ENCODE data around the gene MAN1A1. TPM values are rescaled to one million over a fixed set of nuclear protein-coding genes. Genes with fewer than 3 reads are reported as not detected.
"Not testable (repeated sequence)": the region's sequence is repeated elsewhere in the genome, so short reads cannot be mapped to it uniquely, and the experiment has no call there.

MAN1A1 gene
- total RNA-seq, 1 donor from 2014 or later = 18.3 TPM

DNA sequence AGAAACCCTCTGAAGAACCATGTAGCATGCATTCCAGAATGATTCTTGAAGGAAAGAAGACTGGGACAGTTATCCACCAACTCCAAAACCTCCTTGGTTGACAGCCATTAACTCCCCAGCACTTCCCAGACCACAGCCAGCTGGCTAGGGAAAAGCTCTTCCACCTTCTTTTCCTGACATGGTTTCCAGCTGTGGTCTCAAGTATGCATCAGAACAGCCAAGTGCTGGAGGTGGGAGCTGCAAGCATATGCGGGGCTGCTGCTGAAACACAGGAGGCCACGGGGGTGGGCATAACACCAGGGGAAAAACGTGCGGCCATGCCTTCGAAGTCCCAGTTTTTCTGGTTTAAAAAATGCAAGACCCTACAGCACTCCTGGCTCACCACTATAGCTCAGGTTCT is 163.1 kb downstream of the MAN1A1 start:
- ATAC-seq (no peak), DNase-seq (no peak)
- intact Hi-C loops (cut with micrococcal nuclease) = no loop called here

DNA sequence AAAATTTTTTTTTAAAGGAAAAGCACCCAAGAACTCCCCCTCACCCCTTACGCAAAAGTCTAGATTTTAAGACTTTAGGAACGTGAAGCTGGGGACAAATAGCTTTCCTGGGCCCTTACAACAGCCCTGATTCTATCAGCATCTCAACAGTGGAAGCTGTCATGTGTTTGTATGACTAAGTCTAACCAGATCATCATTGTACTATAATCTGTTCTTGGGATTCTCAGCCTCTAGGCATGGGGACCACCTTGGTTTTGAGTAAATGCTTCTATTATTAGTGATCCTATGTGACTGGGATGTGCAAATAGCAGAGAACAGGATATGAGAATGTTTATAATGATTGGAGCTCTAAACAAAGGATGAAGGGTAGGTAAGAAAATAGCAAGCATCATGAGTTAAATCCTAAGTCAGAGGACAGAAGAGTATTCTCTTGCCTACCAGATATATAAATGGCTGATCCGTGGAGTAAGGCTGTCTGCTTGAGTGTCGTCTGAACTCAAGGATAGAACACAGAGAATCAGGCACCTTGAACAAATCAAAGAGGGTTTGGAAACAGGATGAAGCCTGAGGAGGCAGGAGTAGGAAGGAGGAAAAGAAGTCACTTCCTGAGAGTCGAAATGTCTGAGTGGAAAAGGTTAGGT is 165.4 kb downstream of the MAN1A1 start:
- intact Hi-C loops (cut with micrococcal nuclease) = no loop called here
- ATAC-seq (no peak), DNase-seq (no peak)

DNA sequence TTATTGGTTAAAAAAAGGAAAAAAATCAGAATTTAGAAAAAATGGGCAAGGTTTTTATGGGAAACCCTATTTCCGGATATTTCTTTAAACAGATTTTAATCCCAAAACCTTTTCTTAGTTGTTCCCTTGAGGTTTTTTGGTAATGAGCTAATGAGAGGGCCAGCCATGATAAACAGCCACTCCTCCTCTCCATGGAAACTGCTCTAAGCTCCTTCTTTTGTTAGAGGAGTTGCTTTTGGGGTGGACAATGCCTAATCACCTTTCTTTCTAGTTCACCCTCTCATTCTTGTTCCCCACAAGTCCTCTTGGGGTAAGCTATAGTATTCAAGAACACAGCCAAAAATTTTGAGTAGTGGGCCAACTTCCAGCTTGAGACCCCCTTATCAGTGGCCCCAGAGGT is 166.1 kb downstream of the MAN1A1 start:
- ATAC-seq = no peak
- intact Hi-C loops (cut with micrococcal nuclease) = no loop called here
- DNase-seq = no peak

DNA sequence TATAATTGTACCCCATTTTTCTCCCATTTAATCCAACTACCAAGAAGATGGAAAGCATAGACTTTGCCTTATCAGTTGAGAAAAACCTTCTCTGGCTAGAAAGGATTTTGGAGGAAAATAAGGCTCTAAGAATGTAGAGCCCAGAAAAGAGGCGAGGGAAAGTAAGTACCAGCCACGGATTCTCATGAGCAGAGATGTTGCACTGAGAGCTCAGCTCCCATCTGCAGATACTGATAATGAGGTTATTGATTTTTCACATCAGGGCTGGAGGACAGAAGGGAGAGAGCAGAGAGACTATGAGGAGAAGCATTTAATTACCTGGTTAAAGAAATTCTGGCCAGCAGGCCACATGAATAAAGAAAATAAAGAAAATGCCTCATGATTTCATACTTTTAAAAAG is 166.7 kb downstream of the MAN1A1 start:
- intact Hi-C loops (cut with micrococcal nuclease) = no loop called here
- DNase-seq (no peak), ATAC-seq (no peak)

DNA sequence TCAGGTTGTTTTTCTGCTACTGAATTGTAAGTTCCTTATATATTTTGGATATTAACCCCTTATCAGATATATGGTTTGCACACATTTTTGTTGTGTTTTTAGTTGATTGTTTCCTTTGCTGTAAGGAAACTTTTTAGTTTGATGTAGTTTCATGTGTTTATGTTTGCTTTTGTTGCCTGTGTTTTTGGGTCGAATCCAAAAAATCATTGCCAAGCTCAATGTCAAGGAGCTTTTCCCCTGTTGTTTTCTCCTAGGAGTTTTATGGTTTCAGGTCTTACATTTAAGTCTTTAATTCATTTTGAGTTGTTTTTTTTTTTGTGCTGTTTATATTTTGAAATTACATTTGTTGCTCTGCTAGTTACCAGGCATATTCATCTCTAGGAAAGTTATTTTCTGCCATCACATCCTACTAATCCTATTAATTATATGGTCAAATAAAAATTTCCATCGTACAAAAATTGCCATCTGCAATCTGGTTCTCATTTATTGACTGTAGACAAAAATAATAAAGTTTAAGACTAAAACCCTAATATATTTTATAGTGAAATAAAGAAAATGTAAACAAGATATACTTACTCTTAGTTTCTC is 167.3 kb downstream of the MAN1A1 start:
- DNase-seq (no peak), ATAC-seq (no peak)
- intact Hi-C loops (cut with micrococcal nuclease) = no loop called here

DNA sequence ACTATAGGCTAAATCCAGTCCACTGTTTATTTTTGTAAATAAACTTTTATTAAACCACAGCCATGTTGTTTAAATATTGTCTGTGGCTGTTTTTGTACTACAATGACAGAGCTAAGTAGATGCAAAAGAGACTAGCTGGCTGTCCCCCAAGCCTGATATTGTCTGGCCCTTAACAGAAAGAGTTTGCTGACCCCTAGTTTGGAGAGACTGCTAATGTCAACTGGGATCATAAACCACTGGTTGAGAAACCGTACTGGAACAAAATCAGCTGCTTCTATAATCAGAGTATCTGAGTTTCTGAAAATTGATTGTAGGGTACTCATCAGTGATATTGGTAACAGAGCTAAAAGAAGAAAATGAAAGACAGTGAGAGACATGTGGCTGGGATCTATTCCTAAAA is 168.5 kb downstream of the MAN1A1 start:
- no peak for ATAC-seq
- intact Hi-C loops (cut with micrococcal nuclease) = no loop called here

DNA sequence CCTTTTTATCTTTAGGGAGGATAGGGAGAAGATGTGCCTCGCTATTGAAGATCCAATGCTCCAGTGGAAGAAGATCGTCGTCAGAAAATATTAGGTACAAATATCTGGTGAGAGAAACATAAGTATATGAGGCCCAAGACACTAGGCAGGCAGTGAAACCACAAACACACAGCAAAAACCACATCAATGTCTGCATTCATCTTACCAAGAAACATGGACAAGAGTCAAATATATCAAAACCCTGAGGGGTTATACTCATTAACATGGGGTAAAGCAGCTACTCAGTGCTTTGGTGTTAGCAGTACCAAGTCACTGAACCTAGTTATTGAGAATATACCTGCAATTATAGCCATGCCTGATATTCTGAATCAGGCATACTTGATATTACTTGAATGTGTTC is 169.7 kb downstream of the MAN1A1 start:
- DNase-seq = no peak
- no peak for ATAC-seq
- intact Hi-C loops (cut with micrococcal nuclease) = no loop called here

More for the DNA sequence above, 168.5 kb downstream of the MAN1A1 start:
- no peak for DNase-seq

DNA sequence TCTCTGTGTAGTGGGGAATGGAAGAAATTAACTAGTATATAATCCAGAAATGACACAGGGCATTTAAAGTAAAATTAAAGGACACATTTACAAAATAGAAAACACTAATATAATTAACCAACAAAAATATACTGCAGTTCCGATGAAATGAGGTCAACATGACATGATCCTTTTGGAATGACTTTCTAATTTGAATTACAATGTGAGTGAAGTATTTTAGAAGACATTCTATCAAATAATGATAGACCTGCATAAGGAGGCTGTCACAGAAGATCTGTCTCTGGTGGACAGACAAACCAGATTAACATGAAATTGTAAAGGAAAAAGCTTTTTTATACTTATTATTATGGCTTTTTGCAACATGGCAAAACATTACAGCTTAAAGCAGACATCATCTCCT is 170.5 kb downstream of the MAN1A1 start:
- intact Hi-C loops (cut with micrococcal nuclease) = no loop called here
- no peak for ATAC-seq

DNA sequence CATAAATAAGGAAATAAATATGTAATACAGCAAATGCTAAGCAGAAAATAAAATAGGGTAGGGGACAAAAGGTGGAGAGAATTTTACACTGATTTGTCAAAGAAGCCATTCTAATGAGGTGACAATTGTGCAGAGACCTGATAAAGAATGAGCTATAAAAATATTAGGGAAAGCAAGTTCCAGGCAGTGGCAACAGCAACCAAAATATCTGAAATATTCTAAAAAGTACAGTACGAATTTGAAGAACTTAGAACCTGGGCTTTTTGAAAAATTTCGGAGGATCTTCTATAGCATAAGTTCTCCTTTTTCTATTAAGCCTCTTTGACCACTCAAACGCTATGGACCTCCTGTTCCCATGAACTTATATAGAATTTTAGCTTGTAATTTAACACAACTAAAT is 173.1 kb downstream of the MAN1A1 start:
- DNase-seq (no peak), ATAC-seq (no peak)
- intact Hi-C loops (cut with micrococcal nuclease) = no loop called here

More for the DNA sequence above, 170.5 kb downstream of the MAN1A1 start:
- no peak for DNase-seq

DNA sequence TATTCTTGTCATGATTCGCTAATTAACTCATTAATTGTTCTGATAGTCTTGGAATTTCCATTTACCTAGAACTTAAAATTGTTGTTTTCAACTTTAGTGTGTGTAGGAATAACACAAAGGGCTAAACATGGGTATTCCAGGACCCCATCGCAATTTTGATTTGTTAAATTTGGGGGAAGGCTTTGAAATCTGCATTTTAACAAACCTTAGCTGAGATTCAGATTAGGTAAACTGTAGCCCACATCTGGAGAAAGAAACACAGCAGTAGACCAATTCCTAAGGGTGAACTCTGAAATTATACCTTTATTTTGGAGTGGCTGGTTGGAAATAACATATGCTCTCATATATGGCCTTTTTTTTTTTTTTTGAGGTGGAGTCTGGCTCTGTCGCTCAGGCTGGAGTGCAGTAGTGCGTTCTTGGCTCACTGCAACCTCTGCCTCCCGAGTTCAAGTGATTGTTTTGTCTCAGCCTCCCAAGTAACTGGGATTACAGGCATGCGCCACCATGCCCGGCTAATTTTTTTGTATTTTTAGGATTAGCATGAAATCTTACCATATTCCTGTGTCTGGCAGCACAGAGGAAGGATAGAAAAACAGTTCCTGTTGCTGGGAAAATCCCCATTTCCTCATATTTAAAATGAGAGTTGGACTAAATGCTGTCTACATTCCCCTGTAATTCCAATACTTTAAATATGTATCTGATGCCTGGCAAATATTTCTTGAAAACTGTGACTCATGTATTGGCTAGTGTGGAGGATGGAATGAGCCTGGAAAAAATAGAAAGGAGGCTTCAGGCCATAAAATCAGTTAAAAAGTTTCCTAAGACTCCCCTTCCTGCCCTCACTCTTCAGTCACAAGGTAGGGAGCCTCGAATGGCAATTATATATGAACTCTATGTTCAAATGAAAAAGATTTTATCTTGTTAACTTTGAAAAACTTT is 174.4 kb downstream of the MAN1A1 start:
- intact Hi-C loops (cut with micrococcal nuclease) = no loop called here
- no peak for ATAC-seq
- DNase-seq = no peak

DNA sequence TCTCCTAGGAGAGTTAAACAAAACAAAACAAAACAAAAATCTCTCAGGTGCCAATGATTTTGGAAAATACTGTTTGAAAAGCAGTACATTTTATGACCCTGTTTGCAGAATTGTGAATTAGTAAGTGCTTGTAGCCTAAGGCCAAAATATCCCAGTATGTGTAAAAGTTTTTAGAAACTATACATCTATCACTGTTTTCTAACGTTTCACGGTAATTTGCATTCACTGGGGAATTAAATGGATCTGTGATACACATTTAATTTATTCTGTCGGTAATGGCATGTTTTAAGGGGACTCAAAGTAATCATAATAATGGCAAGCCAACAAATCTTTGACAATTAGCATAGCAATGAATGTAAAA is 175.5 kb downstream of the MAN1A1 start:
- DNase-seq (no peak), ATAC-seq (no peak)
- intact Hi-C loops (cut with micrococcal nuclease) = no loop called here

DNA sequence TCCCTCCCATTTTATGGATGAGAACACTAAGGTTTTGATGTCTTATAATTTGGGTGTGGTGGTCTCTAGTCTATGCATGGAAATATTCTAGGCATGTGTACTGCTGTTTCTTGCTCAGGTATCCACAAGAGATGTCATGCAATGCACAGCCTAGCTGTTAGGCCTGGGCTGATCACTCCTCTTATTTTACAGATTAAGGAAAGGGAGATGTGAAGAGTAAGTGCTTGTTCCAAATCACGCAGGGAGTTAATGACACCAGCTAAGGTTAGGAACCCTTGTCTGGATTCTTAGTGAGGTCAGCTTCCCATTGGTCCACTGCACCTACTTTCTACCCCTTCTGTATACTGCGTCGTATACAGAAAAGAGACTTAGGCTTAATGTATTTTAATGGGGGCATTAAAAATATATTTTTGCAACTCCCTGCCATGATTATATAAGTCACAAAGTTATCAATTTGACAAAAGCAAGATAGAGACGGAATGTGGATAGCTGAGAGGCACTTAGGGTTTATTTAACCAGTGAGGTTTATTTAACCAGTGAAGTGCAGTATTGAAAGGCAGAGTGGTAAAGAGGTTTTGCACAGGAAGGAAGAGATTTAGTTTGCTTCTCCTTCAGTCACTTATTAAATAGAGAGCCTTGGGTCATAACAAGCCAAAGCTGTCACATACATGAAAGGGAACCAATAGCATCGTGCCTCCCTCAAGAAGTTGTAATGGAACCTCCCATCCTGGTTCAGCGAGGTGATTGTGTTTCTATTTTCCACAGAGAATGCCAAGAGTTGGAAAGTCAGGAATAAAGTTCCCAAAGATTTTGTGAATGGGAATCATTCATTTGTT is 176.1 kb downstream of the MAN1A1 start:
- intact Hi-C loops (cut with micrococcal nuclease) = no loop called here
- DNase-seq (no peak), ATAC-seq (no peak)

DNA sequence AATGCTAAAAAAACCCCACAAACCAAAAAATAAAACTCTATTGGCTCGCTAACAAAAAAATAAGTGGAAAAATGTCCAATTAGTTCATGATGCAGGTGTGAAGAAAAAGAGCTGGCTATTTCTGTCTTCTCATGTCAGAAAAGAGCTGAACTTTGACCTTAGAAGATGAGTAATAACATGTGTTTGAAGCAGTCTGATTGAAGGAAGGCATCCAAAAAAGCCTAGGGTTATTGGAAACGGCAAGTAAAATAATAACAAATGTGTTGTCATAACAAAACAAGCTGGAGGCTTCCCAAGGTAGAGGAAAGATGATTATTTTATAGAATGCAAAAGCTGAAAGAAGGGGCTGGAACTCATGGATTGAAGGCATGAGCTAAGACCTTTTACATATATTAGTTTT is 176.7 kb downstream of the MAN1A1 start:
- DNase-seq = no peak
- ATAC-seq = no peak
- intact Hi-C loops (cut with micrococcal nuclease) = no loop called here

DNA sequence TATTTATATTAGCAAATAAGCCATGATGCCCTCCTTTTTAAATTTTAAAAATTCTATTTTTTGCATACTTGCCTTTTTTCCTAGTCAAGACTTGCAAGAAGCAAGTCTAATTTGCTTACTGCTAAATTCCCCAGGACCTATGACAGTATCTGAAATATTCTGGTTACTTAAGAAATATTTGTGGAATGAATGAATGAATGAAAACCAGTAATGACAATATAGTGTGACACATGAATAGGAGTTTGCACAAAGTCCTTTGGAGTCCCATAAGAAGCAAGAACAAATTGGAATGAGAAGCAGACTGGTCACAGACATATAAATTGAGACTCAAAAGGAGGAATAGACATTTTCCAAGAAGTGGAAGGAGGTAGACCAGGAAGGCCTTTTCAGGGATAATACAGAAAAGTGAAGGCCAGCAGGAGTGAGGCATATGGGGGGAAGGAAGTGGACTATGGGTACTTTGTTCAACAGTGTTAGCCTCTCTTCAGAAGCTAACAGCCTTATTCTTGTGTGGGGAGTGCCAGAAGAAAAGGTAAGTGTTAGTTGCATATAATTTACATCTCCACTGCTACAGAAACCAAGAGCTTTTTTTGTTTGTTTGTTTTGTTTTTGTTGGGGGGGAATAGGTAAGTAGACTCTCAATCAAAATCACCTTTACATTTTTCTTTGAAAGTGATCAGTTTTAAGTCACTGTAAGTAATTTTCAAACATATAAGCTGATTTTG is 177.5 kb downstream of the MAN1A1 start:
- ATAC-seq = no peak
- DNase-seq = no peak
- intact Hi-C loops (cut with micrococcal nuclease) = no loop called here

DNA sequence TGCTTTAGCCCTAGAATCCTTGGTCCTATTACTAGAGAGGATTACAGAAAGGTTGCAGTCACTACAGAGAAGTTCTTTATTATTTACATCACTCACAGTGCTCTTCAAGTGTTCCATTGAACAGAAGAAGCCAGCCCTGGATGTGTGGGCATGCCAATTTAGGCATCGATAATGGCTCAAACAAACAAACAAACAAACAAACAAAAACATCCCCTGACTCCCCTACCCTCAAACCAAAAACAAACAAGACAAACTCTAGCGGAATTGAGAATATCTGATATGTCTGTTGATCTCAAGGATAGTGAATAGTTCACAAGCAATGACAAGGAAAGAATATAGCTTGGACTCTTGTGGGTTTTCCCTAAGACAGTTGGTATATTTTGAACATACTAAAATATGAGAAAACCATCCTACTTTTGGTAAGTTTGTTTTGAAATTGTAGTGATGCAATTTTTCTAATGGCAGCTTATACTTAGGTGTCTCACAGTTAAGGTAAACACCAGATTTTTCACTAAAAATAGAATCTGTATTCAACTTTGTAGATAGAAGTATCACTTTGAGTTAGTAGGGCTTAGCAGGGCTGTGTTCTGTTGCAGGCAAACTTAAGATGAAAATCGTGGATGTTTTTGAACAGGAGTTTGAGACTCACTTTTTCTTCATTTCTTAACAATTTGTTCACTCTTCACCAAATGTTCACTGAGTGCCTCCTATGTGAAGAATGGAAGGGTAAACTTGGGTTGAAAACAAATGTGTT is 178.3 kb downstream of the MAN1A1 start:
- DNase-seq (no peak), ATAC-seq (no peak)
- intact Hi-C loops (cut with micrococcal nuclease) = no loop called here

DNA sequence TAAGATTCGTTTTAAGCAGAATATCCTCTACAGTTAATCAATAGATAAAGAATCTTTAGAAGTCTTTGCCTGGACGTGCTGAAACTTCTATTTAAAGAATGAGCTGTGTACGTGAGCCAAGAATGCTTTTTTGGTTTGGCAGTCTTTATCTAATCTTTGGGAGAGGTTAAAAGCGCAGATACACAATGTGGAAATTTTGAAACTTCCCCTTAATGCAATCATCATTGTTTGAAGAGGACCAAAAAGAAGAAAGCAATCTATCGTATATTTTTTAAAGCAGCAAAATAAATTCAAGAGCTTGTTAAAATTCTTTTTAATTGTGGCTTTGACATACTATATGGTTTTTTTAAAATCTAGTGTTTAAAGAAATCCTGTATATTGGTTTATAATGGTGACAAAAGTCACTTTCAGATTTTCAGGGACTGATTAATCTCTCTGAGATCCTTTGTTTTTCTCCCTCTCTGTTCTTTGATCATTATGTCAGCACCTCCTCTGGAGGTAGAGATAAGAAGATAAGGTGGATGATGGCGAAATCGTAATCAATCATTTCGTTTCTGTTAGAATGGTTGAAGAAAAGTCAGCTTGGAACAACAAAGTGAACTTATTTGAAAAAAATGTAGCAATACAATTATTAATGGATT is 179.0 kb downstream of the MAN1A1 start:
- intact Hi-C loops (cut with micrococcal nuclease) = no loop called here
- ATAC-seq = no peak
- no peak for DNase-seq

DNA sequence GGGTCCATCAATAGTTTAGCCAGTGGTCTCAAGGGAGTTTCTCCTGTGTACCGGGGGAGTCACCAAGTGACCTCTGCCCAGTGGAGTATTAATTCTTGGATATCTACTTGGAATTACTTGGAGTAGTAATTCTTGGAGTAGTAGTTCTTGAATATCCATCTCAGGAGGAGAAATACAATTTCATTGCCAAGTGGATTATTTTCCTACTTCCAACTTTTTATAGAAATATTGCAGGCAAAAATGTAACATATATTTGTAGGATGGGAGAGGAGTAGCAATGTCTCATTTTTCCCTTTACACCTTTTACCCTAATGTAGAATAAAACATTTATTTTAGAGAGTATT is 179.5 kb downstream of the MAN1A1 start:
- DNase-seq (no peak), ATAC-seq (no peak)
- intact Hi-C loops (cut with micrococcal nuclease) = no loop called here

DNA sequence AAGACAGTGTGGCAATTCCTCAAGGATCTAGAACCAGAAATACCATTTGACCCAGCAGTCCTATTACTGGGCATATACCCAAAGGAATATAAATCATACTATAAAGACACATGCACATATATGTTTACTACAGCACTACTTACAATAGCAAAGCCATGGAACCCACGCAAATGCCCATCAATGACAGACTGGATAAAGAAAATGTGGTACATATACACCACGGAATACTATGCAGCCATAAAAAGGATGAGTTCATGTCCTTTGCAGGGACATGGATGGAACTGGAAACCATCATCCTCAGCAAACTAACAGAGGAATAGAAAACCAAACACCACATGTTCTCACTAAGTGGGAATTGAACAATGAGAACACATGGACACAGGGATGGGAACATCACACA is 180.2 kb downstream of the MAN1A1 start:
- intact Hi-C loops (cut with micrococcal nuclease); DNase-seq; ATAC-seq: not testable (repeated sequence)
